Measurements from ENCODE around the gene TNFRSF14.

- TF ChIP-seq REST (IDR thresholded peaks at IDR 0.05) = peak; percentile 33
- peak; percentile 66 for TF ChIP-seq YY1 (IDR thresholded peaks at IDR 0.05)
- TF ChIP-seq RAD21 (IDR thresholded peaks at IDR 0.05) = peak; percentile 38 to 46
- peak; percentile 51 for TF ChIP-seq TAF1 (conservative IDR thresholded peaks at IDR 0.05)
- no peak for TF ChIP-seq CTCF (IDR thresholded peaks at IDR 0.05; ENCODE audit: low read depth, low read length, missing input control)
- no peak for TF ChIP-seq JUND (IDR thresholded peaks at IDR 0.05)
- peak; percentile 67 to 88 for TF ChIP-seq RXRA (IDR thresholded peaks at IDR 0.05)
- peak; percentile 68 for TF ChIP-seq SP1 (IDR thresholded peaks at IDR 0.05)
- peak in 1 of 2 donors; percentile 84 for TF ChIP-seq GABPA (IDR thresholded peaks at IDR 0.05 in 1 of 2, conservative IDR thresholded peaks at IDR 0.05 in 1 of 2)
- TF ChIP-seq ZBTB33 (IDR thresholded peaks at IDR 0.05) = no peak
Measured at GRCh38 chr1:2585318-2586092, 29.3 kb downstream of the TNFRSF14 start.
